Body of pancreas (tissue), 4 donors: ENCODE data around the gene BMP6.

Experiments
- CTCF ChIP-seq, 7 experiments: fragments of 450-650 bp in 4 of 7; fragments of 200-600 bp in 3 of 7; sonication (generic) in 3 of 7; IDR thresholded peaks; one replicate each; pipeline ENCODE4 v1.5.1; 2016 to 2019; ENCODE audit warnings: antibody characterized with exemption in 7 of 7
- POLR2A ChIP-seq, 3 donors: fragments of 450-650 bp; IDR thresholded peaks; one replicate each; pipeline ENCODE4 v1.6.1; 2016; ENCODE audit warnings: antibody characterized with exemption in 3 of 3, mild to moderate bottlenecking in 2 of 3

- TF ChIP-seq POLR2A (IDR thresholded peaks at IDR 0.05) = no peak
- no peak for TF ChIP-seq CTCF (IDR thresholded peaks at IDR 0.05)
Measured at GRCh38 chr6:7685276-7685675, 40.6 kb upstream of the BMP6 start.
